Stimulated activated CD8-positive, alpha-beta memory T cell treated with anti-CD3 and anti-CD28 coated beads, Interleukin-12 subunit alpha, Interleukin-12 subunit beta, amount 100 ng/mL, for 24 hours (primary cell): ENCODE data around the gene CDHR2.

Experiments
- DNase-seq: peaks from one replicate; pipeline ENCODE4 v3.0.0-alpha.2; 2020; ENCODE audit errors: extremely low read depth

CDHR2 gene, protein sequence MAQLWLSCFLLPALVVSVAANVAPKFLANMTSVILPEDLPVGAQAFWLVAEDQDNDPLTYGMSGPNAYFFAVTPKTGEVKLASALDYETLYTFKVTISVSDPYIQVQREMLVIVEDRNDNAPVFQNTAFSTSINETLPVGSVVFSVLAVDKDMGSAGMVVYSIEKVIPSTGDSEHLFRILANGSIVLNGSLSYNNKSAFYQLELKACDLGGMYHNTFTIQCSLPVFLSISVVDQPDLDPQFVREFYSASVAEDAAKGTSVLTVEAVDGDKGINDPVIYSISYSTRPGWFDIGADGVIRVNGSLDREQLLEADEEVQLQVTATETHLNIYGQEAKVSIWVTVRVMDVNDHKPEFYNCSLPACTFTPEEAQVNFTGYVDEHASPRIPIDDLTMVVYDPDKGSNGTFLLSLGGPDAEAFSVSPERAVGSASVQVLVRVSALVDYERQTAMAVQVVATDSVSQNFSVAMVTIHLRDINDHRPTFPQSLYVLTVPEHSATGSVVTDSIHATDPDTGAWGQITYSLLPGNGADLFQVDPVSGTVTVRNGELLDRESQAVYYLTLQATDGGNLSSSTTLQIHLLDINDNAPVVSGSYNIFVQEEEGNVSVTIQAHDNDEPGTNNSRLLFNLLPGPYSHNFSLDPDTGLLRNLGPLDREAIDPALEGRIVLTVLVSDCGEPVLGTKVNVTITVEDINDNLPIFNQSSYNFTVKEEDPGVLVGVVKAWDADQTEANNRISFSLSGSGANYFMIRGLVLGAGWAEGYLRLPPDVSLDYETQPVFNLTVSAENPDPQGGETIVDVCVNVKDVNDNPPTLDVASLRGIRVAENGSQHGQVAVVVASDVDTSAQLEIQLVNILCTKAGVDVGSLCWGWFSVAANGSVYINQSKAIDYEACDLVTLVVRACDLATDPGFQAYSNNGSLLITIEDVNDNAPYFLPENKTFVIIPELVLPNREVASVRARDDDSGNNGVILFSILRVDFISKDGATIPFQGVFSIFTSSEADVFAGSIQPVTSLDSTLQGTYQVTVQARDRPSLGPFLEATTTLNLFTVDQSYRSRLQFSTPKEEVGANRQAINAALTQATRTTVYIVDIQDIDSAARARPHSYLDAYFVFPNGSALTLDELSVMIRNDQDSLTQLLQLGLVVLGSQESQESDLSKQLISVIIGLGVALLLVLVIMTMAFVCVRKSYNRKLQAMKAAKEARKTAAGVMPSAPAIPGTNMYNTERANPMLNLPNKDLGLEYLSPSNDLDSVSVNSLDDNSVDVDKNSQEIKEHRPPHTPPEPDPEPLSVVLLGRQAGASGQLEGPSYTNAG (N-terminal part only)

DNA sequence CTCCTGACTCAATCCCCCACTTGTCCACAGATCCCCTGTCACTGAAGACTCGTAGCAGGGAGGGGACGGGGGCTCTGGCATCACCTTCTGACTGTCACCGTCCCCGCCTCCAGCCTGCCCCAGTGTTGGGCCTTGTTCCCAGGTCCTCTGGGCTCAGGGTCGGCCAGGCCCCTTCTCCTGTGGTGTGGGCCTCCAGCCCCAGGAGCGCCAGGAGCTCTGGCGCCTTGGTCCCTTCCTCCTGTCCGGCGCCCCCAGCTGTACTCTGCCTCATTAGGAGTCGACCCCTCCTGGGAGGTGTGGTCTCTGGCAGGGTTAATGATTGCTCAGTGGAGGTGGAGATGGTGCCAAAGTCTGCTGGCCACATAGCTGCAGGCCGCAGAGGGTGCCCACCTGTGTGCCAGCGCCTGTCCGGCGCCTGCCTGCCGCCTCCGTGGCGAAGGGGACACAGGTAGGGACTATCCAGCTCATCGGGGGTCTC is at the start of gene CDHR2:
Gene CDHR2, plus strand, starts transcription at position 376 of the 478 bp plus-strand sequence. CDS start 16,011 bp downstream, outside the sequence.
- no peak for DNase-seq

GRCh38 chr5:176500511-176500910 is 48.6 kb upstream of the CDHR2 start:
- DNase-seq: no peak

DNA sequence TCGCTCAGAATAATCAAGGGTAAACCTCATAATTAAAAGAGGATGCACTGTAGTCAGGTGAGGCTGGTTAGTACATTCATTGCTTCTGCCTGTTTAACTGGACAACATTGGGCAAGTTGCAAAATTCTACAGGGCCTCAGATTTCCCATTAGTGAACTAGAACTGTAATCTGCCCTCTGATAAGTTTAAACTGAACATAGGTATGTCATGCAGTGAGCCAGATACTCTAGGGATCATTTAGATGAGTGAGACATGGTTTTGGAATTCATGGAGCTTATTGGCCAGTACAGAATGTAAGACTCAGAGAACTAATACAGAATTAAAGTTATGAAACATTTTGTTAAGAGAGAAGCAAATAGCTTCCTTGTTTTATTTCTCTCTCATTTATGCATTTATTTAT is 47.8 kb upstream of the CDHR2 start:
- DNase-seq: no peak

DNA sequence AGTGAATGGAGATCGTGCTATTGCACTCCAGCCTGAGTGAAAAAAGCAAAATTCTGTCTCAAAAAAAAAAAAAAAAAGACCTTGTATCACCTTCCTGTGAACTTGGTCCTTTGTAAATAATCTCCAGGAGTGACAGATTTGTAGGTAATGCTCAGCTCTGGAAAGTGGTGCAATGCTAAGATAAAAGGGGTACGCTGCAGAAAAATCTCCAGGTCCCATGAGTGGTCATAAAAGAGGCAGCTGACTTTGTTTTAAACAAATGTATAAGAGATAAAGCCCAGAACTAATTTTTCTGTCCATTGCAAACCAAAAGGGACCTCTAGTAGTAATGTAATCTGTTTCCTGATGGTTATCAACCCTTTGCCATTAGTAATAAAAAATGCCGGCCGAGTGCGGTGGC is 45.6 kb upstream of the CDHR2 start:
- no peak for DNase-seq

DNA sequence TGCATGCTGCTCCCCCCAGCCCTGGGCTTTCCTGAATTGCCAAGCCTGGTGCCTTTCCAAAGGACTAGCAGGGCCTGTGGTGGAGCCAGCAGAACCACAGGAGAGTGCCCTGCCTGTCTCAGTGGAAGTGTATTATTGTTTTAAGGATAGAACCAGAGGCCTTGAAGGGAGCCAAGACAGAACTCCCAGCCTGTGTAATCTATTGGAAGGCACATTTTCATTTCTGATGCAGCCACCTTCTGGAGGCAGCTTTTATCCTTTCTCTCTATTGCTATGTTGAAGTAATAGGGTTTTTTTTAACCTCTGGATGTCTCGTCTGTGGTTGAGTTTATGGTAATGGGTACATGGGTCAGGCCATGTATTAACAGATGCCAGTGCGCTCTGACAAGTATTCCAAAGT is 41.2 kb upstream of the CDHR2 start:
- no peak for DNase-seq

DNA sequence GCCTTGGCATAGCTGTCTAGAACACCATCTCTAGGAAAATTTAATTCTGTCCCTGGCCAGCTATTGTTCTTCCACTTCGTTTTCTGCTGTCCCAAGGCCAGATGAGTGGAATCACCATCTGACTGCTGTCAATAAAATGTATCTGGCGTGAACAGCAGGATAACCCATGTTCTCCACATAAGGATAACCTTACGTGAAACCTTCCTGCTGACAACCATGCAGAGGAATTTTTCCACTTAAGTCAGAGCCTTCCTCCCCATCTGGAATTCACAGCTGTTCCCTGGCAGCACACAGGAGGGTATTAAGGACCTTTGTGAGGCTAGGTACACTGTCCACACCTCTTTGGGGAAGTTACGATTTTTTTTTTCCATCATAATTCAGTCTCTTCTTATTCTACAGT is 40.5 kb upstream of the CDHR2 start:
- DNase-seq: no peak

DNA sequence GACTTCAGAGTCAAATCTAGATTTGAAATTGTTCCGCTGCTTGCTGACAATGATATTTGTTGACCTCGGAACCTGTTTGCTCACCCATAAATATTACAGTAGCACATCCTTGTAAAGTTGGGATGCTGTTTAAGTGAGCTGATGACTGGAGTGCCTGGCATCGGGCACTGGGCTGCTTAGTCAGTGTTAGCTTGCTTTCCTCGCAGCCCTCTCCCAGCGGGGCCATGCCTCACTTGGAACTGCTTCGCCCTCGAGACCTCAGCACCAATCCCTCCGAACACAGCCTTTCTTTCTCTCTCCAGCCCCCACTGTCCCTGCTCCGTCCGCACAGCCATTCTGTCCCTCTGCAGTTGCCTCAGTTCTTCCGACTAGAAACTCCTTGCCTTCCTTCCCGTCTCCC is 35.4 kb upstream of the CDHR2 start:
- no peak for DNase-seq

GRCh38 chr5:176514244-176514950 is 34.7 kb upstream of the CDHR2 start:
- DNase-seq: no peak

DNA sequence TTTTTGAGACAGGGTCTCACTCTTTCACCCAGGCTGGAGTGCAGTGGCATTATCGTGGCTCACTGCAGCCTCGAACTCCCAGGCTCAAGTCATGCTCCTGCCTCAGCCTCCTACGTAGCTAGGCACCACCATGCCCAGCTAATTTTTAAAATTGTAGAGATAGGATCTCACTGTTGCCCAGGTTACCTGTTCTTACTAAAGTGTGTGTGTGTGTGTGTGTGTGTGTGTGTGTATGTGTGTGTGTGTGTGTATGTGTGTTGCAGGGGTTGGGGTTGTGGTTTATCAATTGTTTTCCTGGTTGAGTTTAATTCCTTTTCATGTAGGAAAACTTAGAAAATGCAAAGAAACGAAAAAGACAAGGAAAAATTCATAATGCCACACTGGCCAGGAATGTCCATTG is 33.7 kb upstream of the CDHR2 start:
- DNase-seq: no peak

- DNase-seq: no peak
These were observed 32.0 kb upstream of the CDHR2 start for GRCh38 chr5:176517053-176517661.

GRCh38 chr5:176519810-176520720 is 29.1 kb upstream of the CDHR2 start:
- no peak for DNase-seq

DNA sequence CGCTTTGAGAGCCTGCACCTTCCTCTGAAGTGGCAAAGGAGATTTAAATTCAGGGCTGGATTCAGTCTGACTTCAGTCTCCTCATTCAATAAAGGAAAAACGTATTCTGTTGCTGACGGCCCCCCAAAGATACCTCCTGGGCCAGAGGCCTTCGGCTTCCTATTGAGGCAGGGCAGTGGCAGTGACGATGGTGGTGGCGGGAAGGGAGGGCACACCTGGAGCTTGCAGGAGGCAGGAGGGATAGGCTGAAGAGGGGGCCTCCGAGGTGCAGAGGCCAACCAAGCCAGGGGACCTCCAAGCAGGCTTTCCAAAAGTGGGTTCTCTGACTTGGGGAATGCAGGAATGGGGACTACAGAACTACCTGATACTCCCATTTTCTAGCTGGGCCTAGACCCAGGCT is 27.9 kb upstream of the CDHR2 start:
- no peak for DNase-seq

DNA sequence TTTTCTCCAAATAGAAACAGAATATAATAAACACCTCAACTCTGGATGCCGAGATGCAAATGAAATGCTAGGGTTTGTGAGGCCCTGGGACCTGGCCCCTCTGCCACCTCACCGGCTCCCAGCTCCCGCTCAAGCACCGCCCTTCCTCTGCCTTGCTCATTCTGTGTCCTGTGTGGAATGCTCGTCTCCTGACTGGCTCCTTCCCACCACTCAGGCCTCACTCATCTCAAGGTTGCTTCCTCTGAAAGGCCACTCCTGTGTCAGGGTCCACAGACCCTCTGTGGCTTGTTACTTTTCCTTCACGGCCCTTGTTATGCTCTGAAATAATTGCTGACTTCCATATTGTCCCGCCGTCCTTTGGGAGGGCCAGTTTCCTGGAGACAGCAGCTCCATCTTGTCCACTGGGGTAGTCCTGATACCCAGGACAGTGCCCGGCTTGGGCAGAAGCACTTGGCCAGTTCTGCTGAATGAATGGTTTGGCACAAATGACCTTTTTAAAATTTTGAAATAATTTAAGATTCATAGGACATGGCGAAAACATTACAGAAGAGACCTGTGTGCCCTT is 27.4 kb upstream of the CDHR2 start:
- DNase-seq: no peak

DNA sequence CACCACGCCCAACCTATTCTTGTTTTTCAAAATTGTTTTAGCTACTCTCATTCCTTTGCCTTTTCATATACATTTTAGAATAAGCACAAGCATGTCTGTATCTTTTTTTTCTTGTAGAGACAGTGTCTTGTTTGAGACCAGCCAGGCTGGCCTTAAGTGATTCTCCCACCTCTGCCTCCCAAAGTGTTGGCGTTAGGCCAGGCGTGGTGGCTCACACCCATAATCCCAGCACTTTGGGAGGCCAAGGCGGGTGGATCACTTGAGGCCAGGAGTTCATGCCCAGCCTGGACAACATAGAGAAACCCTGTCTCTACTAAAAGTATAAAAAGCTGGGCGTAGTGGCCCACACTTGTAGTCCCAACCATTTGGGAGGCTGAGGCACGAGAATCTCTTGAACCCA is 25.0 kb upstream of the CDHR2 start:
- DNase-seq: no peak

GRCh38 chr5:176524987-176525386 is 24.2 kb upstream of the CDHR2 start:
- no peak for DNase-seq

GRCh38 chr5:176525677-176526076 is 23.5 kb upstream of the CDHR2 start:
- DNase-seq: no peak

- no peak for DNase-seq
These were observed 22.7 kb upstream of the CDHR2 start for GRCh38 chr5:176526462-176526861.

- DNase-seq: no peak
These were observed 21.6 kb upstream of the CDHR2 start for GRCh38 chr5:176527246-176528222.
